Upper lobe of left lung (tissue), 4 donors: ENCODE data around the gene SIK3.
"Not testable (repeated sequence)": the region's sequence is repeated elsewhere in the genome, so short reads cannot be mapped to it uniquely, and the experiment has no call there.

Source experiments
- CTCF ChIP-seq, 6 experiments: fragments of 450-650 bp in 4 of 6; fragments of 200-600 bp in 2 of 6; sonication (generic) in 2 of 6; IDR thresholded peaks; one replicate each; pipeline ENCODE4 v1.5.1; 2016 to 2019; ENCODE audit warnings: antibody characterized with exemption in 6 of 6
- EP300 ChIP-seq, 4 donors: sonication (generic); formaldehyde crosslinking; IDR thresholded peaks; one replicate each; pipeline ENCODE4 v1.5.1; 2017; ENCODE audit warnings: antibody characterized with exemption in 4 of 4, control low read depth in 2 of 4

DNA sequence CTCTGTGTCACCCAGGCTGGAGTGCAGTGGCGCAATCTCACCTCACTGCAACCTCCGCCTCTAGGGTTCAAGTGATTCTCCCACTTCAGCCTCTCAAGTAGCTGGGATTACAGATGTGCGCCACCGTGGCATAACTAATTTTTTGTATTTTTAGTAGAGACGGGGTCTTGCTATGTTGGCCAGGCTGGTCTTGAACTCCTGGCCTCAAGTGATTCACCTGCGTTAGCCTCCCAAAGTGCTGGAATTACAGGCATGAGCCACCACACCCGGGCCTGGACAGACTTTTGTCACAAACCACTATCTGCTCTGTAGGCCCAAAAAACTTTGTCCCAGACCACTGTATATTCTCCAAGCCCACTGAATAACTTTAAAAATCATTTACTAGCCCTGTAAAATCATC lies 74.5 kb downstream of the SIK3 start:
- TF ChIP-seq CTCF, EP300 (IDR thresholded peaks at IDR 0.05): not testable (repeated sequence)
